PFSK-1 (cell line): ENCODE measurements around the gene STK32A.

Experiments used
- POLR2AphosphoS5 ChIP-seq: IDR thresholded peaks from 2 replicates; pipeline ENCODE4 v1.6.1; 2012; ENCODE audit warnings: low read depth, mild to moderate bottlenecking, control low read depth, low read length, moderate library complexity
- TAF1 ChIP-seq: IDR thresholded peaks from 2 replicates; pipeline ENCODE4 v1.6.1; 2012; ENCODE audit warnings: low read length, control low read depth, borderline replicate concordance; ENCODE audit not compliant: insufficient read depth

GRCh38 chr5:147348046-147348445, 113.2 kb downstream of the STK32A start:
- TF ChIP-seq TAF1, result no peak
- TF ChIP-seq POLR2AphosphoS5, result no peak
